ENCODE data around the gene TTYH1.
"Not testable (repeated sequence)": the region's sequence is repeated elsewhere in the genome, so short reads cannot be mapped to it uniquely, and the experiment has no call there.

TTYH1 gene

GRCh38 chr19:54415208-54415900 lies at the start of gene TTYH1:
Gene TTYH1 (plus strand): TSS chr19:54415464. CDS start chr19:54415553, 89 bp downstream.
- no peak for DNase-seq

DNA sequence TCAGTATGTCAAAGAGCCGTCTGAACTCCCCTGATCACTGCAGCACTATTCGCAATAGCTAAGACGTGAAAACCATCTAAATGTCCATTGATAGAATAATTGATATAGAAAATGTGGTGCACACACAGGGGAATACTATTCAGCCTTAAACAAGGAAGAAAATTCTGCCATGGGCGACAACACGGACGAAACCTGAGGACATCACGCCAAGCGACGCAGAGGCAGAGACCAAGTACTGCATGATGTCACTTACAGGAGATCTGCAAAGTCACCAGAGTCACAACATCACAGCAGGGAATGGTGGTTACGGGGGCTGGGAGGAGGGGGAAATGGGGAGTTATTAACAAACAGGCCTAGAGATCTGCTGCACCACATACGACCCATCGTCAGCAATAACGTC lies 49.5 kb upstream of the TTYH1 start:
- not testable (repeated sequence) for DNase-seq

DNA sequence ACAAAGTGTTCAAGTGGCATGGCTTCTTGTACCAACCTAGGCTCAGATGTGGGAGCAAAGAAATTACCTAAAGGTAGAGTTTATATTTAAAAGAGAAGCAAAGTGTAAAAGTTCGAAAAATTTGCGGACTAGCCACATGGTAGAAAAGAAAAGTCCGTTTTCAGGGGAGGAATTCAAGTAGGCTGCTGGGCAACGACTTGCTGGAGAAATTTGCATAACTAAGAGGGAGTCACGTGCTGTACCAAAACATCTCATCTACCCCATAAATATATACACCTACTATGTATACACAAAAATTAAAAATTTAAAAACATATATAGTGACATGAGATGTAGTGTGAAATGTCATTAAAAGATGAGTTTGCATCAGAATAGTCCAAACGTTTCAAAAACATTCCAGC lies 48.5 kb upstream of the TTYH1 start:
- no peak for DNase-seq

DNA sequence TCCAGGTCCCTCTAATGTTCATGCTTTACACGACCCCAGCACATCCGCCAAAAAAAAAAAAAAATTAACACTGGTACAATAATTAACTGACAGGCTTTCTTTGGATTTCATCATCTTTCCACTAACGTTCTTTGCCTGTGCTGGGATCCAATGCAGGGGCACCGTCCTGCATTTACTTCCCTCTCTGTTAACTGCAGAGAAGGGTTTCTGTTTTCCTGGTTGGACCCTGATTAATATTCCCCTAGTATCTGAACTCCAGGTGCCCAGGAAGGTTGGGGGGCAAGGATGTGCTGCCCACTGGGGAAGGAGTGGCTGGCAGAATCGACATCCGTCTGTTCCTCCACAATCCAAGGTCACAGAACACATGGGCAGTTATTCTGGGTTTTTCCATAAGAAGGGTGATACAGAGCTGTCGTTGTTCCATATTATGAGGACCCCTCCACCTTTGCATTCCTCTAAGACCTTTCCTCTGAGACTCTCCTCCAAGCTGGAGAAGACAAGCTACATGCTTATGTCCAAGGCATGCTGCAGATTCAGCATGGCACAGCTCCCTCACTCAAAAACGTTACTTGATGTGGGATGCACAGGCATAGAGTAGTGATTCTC lies 46.1 kb upstream of the TTYH1 start:
- DNase-seq = no peak

- not testable (repeated sequence) for DNase-seq
These were observed 45.4 kb upstream of the TTYH1 start for GRCh38 chr19:54369688-54370433.

DNA sequence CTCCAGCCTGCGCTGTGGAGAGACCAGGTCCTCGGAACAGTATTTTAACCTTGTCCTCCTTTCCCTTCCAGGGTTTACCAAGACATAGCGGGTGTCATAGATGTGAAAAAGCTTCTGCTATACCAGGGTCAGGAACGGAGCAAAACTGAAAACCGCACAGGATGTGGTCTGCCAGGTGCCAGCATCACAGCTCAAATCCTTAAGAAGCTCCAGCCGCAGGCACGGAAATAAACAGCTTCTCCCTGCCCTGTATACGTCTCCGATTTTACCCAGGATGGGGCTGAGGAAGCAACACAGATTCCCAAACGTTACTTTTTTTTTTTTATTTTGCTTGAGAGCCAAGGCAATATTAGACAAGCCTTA lies 44.8 kb upstream of the TTYH1 start:
- DNase-seq = not testable (repeated sequence)

GRCh38 chr19:54371453-54371852 lies 43.8 kb upstream of the TTYH1 start:
- not testable (repeated sequence) for DNase-seq

DNA sequence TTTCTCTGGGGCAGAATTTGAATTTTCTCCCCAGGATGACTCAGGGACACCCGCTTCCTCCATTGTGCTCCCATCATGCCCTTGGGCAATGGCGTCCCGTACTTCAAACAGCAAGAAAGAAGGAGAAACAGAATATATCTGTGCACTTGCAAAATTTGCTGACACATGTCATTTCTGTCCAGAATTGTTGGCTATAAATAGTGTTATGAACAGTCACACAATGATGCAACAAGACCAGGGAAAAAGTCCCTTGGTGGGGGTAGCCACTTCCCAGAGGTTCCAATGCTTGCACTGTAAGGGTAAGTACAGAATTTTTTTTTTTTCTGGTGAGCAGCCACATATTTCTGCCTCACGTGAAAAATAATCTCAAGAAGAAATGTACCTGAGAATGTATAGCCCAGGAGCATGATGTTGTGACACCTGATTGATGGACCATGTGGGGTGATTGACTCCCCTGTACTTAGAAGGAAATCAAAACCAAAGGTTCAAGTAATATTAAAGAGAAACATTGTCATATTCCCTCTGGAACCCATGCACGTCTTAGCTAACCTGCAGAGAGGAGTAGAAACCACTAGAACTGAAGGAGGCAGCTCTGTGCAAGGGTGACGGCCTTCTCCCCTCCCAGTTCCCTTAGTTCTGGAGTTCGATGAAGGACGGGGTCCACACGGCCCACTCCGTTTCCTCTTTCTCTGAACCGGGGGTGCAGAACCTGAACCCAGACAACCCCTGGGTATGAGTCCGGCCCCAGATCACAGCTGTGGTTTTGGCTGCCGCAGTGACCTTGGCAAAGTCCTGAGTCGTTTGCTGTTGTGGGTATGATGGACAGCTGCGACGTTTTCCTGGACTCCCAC lies 41.3 kb upstream of the TTYH1 start:
- DNase-seq = no peak

- not testable (repeated sequence) for DNase-seq
These were observed 39.9 kb upstream of the TTYH1 start for GRCh38 chr19:54375181-54375938.

DNA sequence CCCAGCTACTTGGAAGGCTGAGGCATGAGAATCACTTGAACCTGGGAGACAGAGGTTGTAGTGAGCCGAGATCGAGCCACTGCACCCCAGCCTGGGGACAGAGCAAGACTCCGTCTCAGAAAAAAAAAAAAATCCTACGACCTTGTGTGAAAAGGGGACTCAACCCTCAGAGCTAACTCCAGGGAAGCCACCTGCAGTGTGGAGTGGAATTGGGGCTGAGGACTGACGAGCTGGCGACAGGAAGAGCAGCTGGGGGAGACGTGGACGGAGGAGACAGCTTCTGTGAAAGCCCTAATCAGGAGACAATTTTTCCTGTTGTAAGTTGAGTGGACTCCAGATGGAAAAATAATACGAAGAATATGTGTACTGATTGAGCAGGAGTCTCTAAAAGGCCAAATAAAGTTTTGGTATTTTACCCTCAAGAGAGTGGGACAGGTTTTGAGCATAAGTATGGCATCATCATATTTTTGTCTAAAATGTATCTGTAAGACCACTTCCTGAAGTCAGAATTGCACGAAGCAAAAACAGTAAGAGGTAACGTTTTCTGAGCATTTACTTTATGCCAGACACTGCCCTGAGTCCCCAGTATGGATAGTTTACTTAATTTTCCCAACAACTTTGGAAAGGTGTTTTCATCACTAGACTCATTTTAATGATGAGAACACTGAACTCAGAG lies 38.5 kb upstream of the TTYH1 start:
- no peak for DNase-seq

DNA sequence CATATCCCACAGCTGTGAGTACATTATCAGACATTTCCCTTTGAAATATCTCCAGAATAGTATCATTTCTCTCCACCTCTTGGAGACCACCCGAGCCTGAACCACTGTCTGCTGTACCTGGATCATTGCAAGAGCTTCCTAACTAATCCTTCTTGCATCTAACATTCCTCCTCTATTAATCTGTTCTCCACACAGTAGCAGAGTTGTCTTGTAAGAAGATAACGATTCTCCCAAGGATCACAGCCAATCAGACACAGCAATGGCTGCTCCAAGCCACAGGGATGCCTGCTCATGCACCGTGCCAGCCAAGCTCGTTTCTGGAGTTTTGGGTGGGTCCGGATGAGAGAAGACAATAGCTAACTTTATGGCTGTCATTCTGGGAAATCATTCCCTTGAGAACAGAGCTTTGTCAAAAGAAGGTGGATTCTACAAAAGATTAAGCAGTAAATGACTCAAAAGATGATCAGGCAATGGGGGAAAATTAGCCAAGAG lies 36.0 kb upstream of the TTYH1 start:
- DNase-seq = no peak

DNA sequence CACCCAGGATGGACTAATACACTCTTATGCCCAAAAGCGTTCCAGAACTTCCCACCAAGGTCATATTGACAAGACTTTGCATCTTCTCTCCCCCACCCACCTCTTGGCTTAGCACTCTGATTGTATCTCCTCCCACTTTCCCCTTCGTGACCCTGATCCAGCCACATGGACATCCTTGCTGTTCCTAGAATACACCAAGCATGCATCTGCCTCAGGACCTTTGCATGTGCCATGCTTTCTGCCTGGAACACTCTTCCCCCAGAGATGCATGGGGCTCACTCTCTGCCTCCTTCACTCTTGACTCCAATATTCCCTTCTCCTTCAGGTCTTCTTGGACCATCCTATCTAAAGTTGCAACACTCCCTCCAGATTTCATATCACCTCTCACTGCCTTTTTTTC lies 34.4 kb upstream of the TTYH1 start:
- DNase-seq = no peak

DNA sequence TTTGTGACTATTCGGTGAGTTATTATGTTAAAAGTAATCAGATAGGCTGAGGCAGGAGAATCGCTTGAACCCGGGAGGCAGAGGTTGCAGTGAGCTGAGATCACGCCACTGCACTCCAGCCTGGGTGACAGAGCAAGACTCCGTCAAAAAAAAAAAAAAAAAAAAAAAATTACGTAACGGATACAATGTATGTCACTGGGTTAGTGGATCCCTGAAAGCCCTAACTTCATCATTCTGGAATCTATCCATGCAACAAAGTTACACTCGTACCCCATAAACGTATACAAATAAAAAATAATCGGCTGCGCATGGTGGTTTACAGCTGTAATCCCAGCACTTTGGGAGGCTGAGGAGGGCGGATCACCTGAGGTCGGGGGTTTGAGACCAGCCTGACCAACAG lies 33.2 kb upstream of the TTYH1 start:
- DNase-seq = not testable (repeated sequence)

GRCh38 chr19:54383330-54383729 lies 31.9 kb upstream of the TTYH1 start:
- DNase-seq = no peak

GRCh38 chr19:54387991-54388801 lies 27.1 kb upstream of the TTYH1 start:
- no peak for DNase-seq

DNA sequence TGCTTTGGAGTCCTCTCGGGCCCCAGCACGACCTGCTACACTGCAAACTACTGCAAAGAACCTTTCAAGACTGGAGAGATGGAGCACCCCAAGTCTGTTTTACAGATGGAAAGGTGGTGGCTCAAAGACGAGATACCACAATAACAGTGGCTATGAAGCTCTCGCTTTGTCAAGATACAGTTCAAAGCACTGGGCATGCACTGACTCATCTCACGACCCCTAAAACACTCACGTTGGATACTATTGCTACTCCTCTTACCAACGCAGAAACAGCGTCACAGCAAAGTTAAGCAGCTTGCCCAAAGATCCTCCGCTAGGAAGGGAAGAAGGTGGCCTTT lies 26.5 kb upstream of the TTYH1 start:
- no peak for DNase-seq

- no peak for DNase-seq
These were observed 25.7 kb upstream of the TTYH1 start for GRCh38 chr19:54389553-54389952.

DNA sequence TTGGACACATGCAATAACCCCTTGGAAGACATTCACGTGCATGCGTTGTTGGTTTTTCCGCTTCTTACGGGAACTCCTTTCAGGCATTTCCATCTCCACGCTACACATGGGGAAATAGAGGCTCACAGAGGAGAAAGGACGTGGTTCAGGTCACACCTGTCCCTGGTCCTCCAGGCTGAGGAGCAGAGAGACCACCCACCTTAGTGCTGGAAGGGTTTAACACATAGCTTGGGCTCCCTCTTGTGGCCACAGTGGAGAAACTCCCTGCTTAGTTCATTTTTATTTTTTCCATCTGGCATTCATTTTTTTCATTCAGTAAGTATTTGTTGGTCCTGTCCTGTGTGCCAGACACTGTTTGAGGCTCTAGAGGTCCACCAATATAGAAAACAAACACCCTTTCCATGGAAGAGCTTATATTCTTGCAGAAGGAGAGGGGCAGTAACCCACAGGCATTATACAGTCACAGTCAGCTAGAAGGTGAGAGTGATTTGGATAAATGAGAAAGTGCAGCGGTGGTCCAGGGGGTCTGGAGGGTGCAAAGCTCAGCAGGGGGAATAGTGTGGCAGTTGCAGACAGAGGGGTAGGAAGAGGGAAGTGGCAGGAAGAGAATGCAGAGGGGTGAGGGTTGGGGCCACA lies 24.2 kb upstream of the TTYH1 start:
- no peak for DNase-seq

GRCh38 chr19:54391589-54392061 lies 23.6 kb upstream of the TTYH1 start:
- no peak for DNase-seq

- DNase-seq = peak; percentile 23
These were observed 23.2 kb upstream of the TTYH1 start for GRCh38 chr19:54392105-54392504.
